Left ventricle myocardium inferior (tissue), 1 donor: Measurements from ENCODE around the gene NXPH4. TPM values are rescaled to one million over a fixed set of nuclear protein-coding genes. Genes with fewer than 3 reads are reported as not detected.

Source experiments
- DNase-seq: peaks from one replicate; pipeline ENCODE4 v3.0.0-alpha.2; 2020
- H3K27ac ChIP-seq: fragments of 200-600 bp; replicated peaks from 2 replicates; pipeline ENCODE4 v1.8.0; 2021
- H3K27me3 ChIP-seq: fragments of 200-600 bp; 2 replicates; pipeline ENCODE4 v1.8.0; 2021; ENCODE audit warnings: low read depth
- H3K36me3 ChIP-seq: fragments of 200-600 bp; 2 replicates; pipeline ENCODE4 v1.8.0; 2021
- H3K4me1 ChIP-seq: fragments of 200-600 bp; 2 replicates; pipeline ENCODE4 v1.8.0; 2021
- H3K4me3 ChIP-seq: fragments of 200-600 bp; 2 replicates; pipeline ENCODE4 v1.8.0; 2021; ENCODE audit warnings: mild to moderate bottlenecking, moderate library complexity
- H3K9me3 ChIP-seq: fragments of 200-600 bp; replicated peaks from 2 replicates; pipeline ENCODE4 v1.8.0; 2021
- intact Hi-C: fragments of 100-400 bp; cut with micrococcal nuclease; formaldehyde crosslinking; loops from one replicate; pipeline ENCODE4 v1.11.0; 2022
- total RNA-seq: library from RNA; stranded (reverse); fragmentation: NEBNext Ultra II Directional; extraction: Animal tissue kit (Norgen Biotek cat#: 25700); gene quantifications from one replicate; pipeline ENCODE4 v1.2.1, GENCODE V29; 2021
- TF ChIP-seq, protein P1 (sequence below): fragments of 200-600 bp; IDR thresholded peaks from 2 replicates; pipeline ENCODE4 v1.8.0; 2021; ENCODE audit warnings: antibody characterized with exemption, mild to moderate bottlenecking, borderline replicate concordance
- donor health status: DM: no; HTN: yes; CAD: no; lungs with severe emphysema.

Gene NXPH4
- total RNA-seq, 1 donor from 2014 or later: 0.44 TPM

DNA sequence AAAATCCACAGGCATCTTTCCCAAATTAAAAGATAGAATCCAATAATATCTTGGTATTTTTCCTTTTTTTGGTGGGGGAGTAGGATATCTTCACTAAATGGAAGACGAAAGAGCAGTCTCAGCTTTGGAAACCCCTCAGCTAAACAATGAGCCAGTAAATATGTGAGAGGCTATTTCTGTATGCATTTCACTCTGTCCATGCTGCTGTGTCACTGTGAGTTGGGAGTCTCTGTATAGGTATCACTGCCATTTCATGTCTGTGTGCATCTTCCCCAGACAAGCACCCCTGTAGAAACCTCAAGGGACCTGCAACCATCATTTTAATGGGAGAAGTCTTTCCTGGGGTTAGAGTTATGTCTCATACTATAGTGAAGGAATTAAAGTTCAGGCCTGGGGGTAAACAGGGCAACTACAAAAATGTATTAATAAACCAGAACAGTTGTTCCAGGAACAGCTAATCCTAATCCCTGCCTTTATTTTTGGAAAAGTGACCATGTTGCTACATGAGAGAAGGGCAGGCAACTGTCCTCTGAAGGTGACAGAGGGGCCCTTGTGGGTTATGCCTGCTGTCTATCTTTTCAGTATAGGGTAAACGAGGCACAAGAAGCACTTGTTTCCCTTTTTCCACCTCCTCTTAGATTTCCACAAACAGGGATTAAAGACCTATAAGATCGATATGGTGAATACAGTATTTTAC, 45.7 kb downstream of the NXPH4 start:
- peaks cover 73% of the 10 kb centered on the region for H3K4me1 ChIP-seq
- H3K4me3 ChIP-seq: no peak overlapping the region
- no peaks in the 10 kb centered on the region for H3K9me3 ChIP-seq
- H3K27ac ChIP-seq: peak overlapping the region; percentile 85
- intact Hi-C loops: no loop called here
- peaks cover 37% of the 10 kb centered on the region for H3K36me3 ChIP-seq
- H3K27me3 ChIP-seq: no peaks in the 10 kb centered on the region
- TF ChIP-seq, protein P1, sequence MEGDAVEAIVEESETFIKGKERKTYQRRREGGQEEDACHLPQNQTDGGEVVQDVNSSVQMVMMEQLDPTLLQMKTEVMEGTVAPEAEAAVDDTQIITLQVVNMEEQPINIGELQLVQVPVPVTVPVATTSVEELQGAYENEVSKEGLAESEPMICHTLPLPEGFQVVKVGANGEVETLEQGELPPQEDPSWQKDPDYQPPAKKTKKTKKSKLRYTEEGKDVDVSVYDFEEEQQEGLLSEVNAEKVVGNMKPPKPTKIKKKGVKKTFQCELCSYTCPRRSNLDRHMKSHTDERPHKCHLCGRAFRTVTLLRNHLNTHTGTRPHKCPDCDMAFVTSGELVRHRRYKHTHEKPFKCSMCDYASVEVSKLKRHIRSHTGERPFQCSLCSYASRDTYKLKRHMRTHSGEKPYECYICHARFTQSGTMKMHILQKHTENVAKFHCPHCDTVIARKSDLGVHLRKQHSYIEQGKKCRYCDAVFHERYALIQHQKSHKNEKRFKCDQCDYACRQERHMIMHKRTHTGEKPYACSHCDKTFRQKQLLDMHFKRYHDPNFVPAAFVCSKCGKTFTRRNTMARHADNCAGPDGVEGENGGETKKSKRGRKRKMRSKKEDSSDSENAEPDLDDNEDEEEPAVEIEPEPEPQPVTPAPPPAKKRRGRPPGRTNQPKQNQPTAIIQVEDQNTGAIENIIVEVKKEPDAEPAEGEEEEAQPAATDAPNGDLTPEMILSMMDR: no peak
- DNase-seq: no peak

DNA sequence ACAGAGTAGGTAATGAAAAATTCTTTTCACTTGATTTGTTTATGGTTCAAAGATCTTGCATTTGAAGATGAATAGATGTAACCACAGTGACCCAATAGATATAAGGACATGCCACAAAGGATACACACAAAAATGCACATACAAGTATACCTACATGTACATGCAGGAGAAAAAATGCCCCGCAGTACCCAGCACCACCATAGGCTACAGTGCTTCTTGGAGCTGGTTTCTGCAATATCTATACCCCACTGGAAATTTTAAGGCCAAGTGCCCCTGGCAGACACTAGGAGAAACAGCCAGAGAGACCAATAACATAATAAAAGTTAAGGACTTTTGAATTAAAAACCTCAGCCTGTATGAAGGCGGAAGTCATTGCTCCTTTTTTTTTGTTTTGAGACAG, 46.5 kb downstream of the NXPH4 start:
- Histone ChIP-seq H3K9me3 (no peaks in the 10 kb centered on the region), H3K27ac (peak overlapping the region; percentile 85), H3K4me3 (no peak overlapping the region), H3K27me3 (no peaks in the 10 kb centered on the region), H3K4me1 (peaks cover 66% of the 10 kb centered on the region), H3K36me3 (peaks cover 36% of the 10 kb centered on the region)
- TF ChIP-seq, protein P1: no peak
- DNase-seq: no peak
- intact Hi-C loops: no loop called here

DNA sequence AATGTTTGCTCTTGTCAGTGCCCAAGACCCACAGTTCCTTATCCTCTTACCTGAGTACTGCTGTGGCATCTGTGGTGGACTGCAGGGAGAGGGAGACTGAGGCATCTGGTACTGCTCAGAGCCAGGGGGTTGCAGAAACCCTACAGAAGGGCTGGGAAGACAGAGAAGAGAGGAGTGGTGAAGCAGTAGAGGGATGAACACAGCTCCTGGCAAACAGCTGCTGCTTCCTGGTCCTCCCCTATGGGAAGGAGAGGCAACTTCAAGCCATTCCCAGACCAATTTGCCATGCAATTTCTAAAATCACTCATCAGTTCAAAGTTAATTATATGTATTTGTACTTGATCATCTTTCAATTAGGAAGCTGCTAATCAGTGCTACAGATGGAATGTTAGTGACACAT, 50.1 kb downstream of the NXPH4 start:
- Histone ChIP-seq H3K27ac (no peak overlapping the region), H3K4me3 (no peak overlapping the region), H3K9me3 (no peaks in the 10 kb centered on the region), H3K27me3 (no peaks in the 10 kb centered on the region), H3K36me3 (peaks cover 42% of the 10 kb centered on the region), H3K4me1 (peaks cover 47% of the 10 kb centered on the region)
- intact Hi-C loops: no loop called here
- no peak for DNase-seq
- TF ChIP-seq, protein P1: no peak

DNA sequence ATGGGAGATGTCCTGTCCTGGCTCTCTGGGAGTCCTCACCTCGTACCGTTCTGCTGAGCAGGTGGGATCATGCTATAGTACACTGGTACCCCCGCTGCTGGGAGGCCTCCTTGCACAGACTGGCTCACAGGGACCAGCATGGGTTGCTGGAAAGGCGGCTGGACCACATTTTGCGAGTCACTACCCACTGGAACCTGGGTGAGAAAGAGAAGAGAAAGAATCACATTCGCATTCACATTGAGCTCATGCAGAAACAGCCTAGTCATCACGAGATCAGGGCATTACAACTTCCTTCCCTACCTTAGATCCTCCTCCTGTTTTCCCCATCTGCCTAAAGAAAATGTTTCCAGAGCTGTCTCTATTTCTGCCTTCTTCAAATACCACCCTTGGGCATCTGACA, 51.7 kb downstream of the NXPH4 start:
- intact Hi-C loops: no loop called here
- TF ChIP-seq, protein P1: no peak
- H3K9me3 ChIP-seq: no peaks in the 10 kb centered on the region
- H3K27ac ChIP-seq: no peak overlapping the region
- DNase-seq: no peak
- peaks cover 42% of the 10 kb centered on the region for H3K36me3 ChIP-seq
- peaks cover 47% of the 10 kb centered on the region for H3K4me1 ChIP-seq
- no peaks in the 10 kb centered on the region for H3K27me3 ChIP-seq
- H3K4me3 ChIP-seq: no peak overlapping the region

DNA sequence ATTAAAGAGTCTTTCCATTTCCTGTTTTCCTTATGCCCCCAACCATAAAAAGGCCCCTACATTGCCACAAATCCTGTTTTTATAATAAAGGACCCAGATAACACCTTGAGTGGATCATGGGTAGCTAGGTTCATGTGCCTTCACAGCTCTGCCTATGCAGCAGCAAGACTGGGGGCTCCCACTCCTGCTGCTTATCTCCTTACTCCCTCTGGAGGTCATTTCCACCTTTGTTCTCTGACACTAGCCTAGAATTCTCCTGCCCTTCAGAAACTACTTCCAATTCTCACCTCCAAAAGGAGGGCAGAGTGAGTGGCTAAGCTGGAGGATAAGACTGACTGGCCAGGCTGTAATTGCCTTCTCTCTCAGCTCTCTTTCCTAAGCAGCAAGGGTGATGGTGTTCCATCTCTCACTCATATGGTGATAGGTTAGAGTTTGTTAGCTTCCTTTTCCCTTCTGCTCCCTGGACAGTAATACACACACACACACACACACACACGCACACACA, 54.4 kb downstream of the NXPH4 start:
- intact Hi-C loops: no loop called here
- Histone ChIP-seq H3K4me3 (no peak overlapping the region), H3K27ac (no peak overlapping the region), H3K27me3 (no peaks in the 10 kb centered on the region), H3K4me1 (peaks cover 35% of the 10 kb centered on the region), H3K9me3 (no peaks in the 10 kb centered on the region), H3K36me3 (peaks cover 43% of the 10 kb centered on the region)
- DNase-seq: no peak
- TF ChIP-seq, protein P1: no peak
